Omental fat pad (tissue), 4 donors: ENCODE results near the gene CEP89. TPM values are rescaled to one million over a fixed set of nuclear protein-coding genes. Genes with fewer than 3 reads are reported as not detected.
A peak's percentile ranks its signal among the peaks of the same experiment; 100 is the strongest.
"Not testable (repeated sequence)": the region's sequence is repeated elsewhere in the genome, so short reads cannot be mapped to it uniquely, and the experiment has no call there.

Source experiments
- ATAC-seq: fragments of 150-250 bp; one replicate; pipeline ENCODE4 v1.9.1; 2016; ENCODE audit warnings: mild to moderate bottlenecking, moderate library complexity; ENCODE audit not compliant: low FRiP score
- DNase-seq: peaks from one replicate; pipeline ENCODE4 v3.0.0-alpha.2; 2019; ENCODE audit warnings: low spot score
- CTCF ChIP-seq, 3 donors: fragments of 450-650 bp; IDR thresholded peaks; one replicate each; pipeline ENCODE4 v1.5.1; 2016 to 2017; ENCODE audit warnings: antibody characterized with exemption in 3 of 3, mild to moderate bottlenecking in 3 of 3, moderate library complexity in 2 of 3
- total RNA-seq, 4 donors: library from RNA; depleted of rRNA; stranded (reverse); fragments of >200 nt; gene quantifications; one replicate each; pipeline ENCODE4 v1.1.0, GENCODE V29; 2016

Gene CEP89
- total RNA-seq, result 10 to 100 TPM in 3 of 4 donors, 1 to 10 TPM in 1; 8.2 to 11.9 (median 10.5) TPM

- TF ChIP-seq CTCF (IDR thresholded peaks at IDR 0.05), result no peak
- peak; percentile 99 for ATAC-seq
- DNase-seq, result peak; percentile 96
These were observed at the start of gene CEP89, which contains the start of gene FAAP24 for GRCh38 chr19:32971715-32972540. Gene CEP89, minus strand, starts transcription at chr19:32971958. Its CDS starts 84 bp downstream, at chr19:32971874. Gene FAAP24, plus strand, starts transcription at chr19:32972242. Its CDS starts 955 bp downstream, at chr19:32973197.

- not testable (repeated sequence) for DNase-seq, ATAC-seq
These were observed 39.1 kb upstream of the CEP89 start for GRCh38 chr19:33010891-33011290.

- TF ChIP-seq CTCF (IDR thresholded peaks at IDR 0.05), result no peak
These were observed 37.0 kb upstream of the CEP89 start for GRCh38 chr19:33008738-33009137.

GRCh38 chr19:33005440-33005839, 33.7 kb upstream of the CEP89 start:
- DNase-seq (no peak), ATAC-seq (no peak)
- TF ChIP-seq CTCF (IDR thresholded peaks at IDR 0.05), result no peak

More at GRCh38 chr19:33008738-33009137, 37.0 kb upstream of the CEP89 start:
- ATAC-seq (no peak), DNase-seq (no peak)

GRCh38 chr19:33003424-33004024, 31.8 kb upstream of the CEP89 start:
- DNase-seq, ATAC-seq: not testable (repeated sequence)

- not testable (repeated sequence) for DNase-seq
- ATAC-seq, result peak; percentile 8
These were observed 30.5 kb upstream of the CEP89 start for GRCh38 chr19:33002126-33002865.

GRCh38 chr19:33000910-33001309, 29.2 kb upstream of the CEP89 start:
- ATAC-seq (no peak), DNase-seq (no peak)
- TF ChIP-seq CTCF (IDR thresholded peaks at IDR 0.05), result no peak

GRCh38 chr19:33000510-33000909, 28.8 kb upstream of the CEP89 start:
- no peak for TF ChIP-seq CTCF (IDR thresholded peaks at IDR 0.05)
- DNase-seq (no peak), ATAC-seq (no peak)
